ENCODE measurements around the gene GANC. TPM values are rescaled to one million over a fixed set of nuclear protein-coding genes. Genes with fewer than 3 reads are reported as not detected.

Gene GANC
- polyA plus RNA-seq, 3 donors from 2014 or later: 4.0 to 13.0 (median 9.6) TPM

Other genes starting within 250 kb of the GANC start
- not detected for gene PLA2G4D, start 178.6 kb upstream of the GANC start, polyA plus RNA-seq
- not detected for gene PLA2G4F, start 116.6 kb upstream of the GANC start, polyA plus RNA-seq
- gene VPS39, start 64.9 kb upstream of the GANC start, polyA plus RNA-seq: 10 to 100 TPM; 17.0 to 44.9 (median 18.3) TPM
- 10 to 100 TPM; 55.5 to 93.8 (median 63.4) TPM for gene TMEM87A, start 232 bp downstream of the GANC start, polyA plus RNA-seq
- 1 to 10 TPM in 2 of 3 donors, not detected in 1; 1.9 to 2.3 TPM for gene CAPN3, start 86.3 kb downstream of the GANC start, polyA plus RNA-seq
- gene ZNF106, start 217.9 kb downstream of the GANC start, polyA plus RNA-seq: 10 to 100 TPM; 20.3 to 65.5 (median 21.7) TPM
- gene SNAP23, start 222.4 kb downstream of the GANC start, polyA plus RNA-seq: 10 to 100 TPM; 79.2 to 95.4 (median 85.8) TPM

All from immature natural killer cell (primary cell).